Ascending aorta (tissue), 2 donors: Measurements from ENCODE around the gene MAGEL2. TPM values are rescaled to one million over a fixed set of nuclear protein-coding genes. Genes with fewer than 3 reads are reported as not detected.

Source experiments
- DNase-seq, 2 donors: peaks; one replicate each; pipeline ENCODE4 v3.0.0-alpha.2; 2019; ENCODE audit warnings: low spot score in 2 of 2
- H3K27ac ChIP-seq, 2 donors: fragments of 200-600 bp; sonication (generic); one replicate each; pipeline ENCODE4 v1.5.1; 2016 to 2017; ENCODE audit warnings: mild to moderate bottlenecking in 1 of 2
- H3K27me3 ChIP-seq: fragments of 200-600 bp; sonication (generic); one replicate; pipeline ENCODE4 v1.5.1; 2017
- H3K36me3 ChIP-seq, 2 donors: fragments of 200-600 bp; sonication (generic); one replicate each; pipeline ENCODE4 v1.5.1; 2016
- H3K4me1 ChIP-seq, 2 donors: fragments of 200-600 bp; sonication (generic); one replicate each; pipeline ENCODE4 v1.5.1; 2016 to 2017; ENCODE audit warnings: mild to moderate bottlenecking in 1 of 2
- H3K4me3 ChIP-seq, 2 donors: fragments of 200-600 bp; sonication (generic); one replicate each; pipeline ENCODE4 v1.5.1; 2016 to 2017; ENCODE audit warnings: mild to moderate bottlenecking in 1 of 2
- H3K9me3 ChIP-seq, 2 donors: fragments of 200-600 bp; sonication (generic); one replicate each; pipeline ENCODE4 v1.5.1; 2016
- CTCF ChIP-seq, 3 experiments: fragments of 200-600 bp in 2 of 3; fragments of 450-650 bp in 1 of 3; sonication (generic) in 2 of 3; IDR thresholded peaks; one replicate each; pipeline ENCODE4 v1.5.1; 2016 to 2019; ENCODE audit warnings: antibody characterized with exemption in 3 of 3, mild to moderate bottlenecking in 1 of 3, moderate library complexity in 1 of 3
- intact Hi-C: fragments of 100-400 bp; cut with DNase I; formaldehyde crosslinking; loops from one replicate; pipeline ENCODE4 v1.15.1; 2023
- total RNA-seq: library from RNA; depleted of rRNA; stranded (reverse); fragments of >200 nt; gene quantifications from one replicate; pipeline ENCODE4 v1.1.0, GENCODE V29; 2016

MAGEL2 gene
- total RNA-seq, 1 donor from 2014 or later, result 0.11 TPM

GRCh38 chr15:23594252-23594770 lies 53.4 kb downstream of the MAGEL2 start:
- no peak for TF ChIP-seq CTCF (IDR thresholded peaks at IDR 0.05)
- Histone ChIP-seq H3K36me3 (no peaks in the 10 kb centered on the region), H3K27me3 (no peaks in the 10 kb centered on the region), H3K27ac (no peak overlapping the region), H3K4me1 (no peaks in the 10 kb centered on the region), H3K4me3 (no peak overlapping the region), H3K9me3 (no peaks in the 10 kb centered on the region)
- DNase-seq, result no peak
- intact Hi-C loops, result no loop called here

Other genes with a start within 250 kb of the MAGEL2 start
- not detected for gene GOLGA6L2, start 200.6 kb downstream of the MAGEL2 start, total RNA-seq
- gene MKRN3, start 82.2 kb downstream of the MAGEL2 start, total RNA-seq, result 3.4 TPM
- 132 TPM for gene NDN, start 39.4 kb upstream of the MAGEL2 start, total RNA-seq